WTC11 (cell line): ENCODE results near the gene SLC43A3. TPM values are rescaled to one million over a fixed set of nuclear protein-coding genes. Genes with fewer than 3 reads are reported as not detected.
"Not testable (repeated sequence)": the region's sequence is repeated elsewhere in the genome, so short reads cannot be mapped to it uniquely, and the experiment has no call there.

ENCODE experiments used
- ATAC-seq: fragments of 200-7000 bp; cut with Tn5 transposase; 2 replicates; pipeline ENCODE4 v1.10.0; 2021; ENCODE audit warnings: mild to moderate bottlenecking, moderate library complexity
- CTCF ChIA-PET: fragments of 300-600 bp; sonication (Branson Sonifier 250); formaldehyde crosslinking; loops from one replicate; lab custom pipeline; 2021; ENCODE audit warnings: antibody characterized with exemption; lab: Charles Lee
- POLR2A ChIA-PET: fragments of 350-600 bp; sonication (Branson Sonifier 250); formaldehyde crosslinking; loops from one replicate; lab custom pipeline; 2021; ENCODE audit warnings: antibody characterized with exemption; lab: Charles Lee
- DNase-seq: peaks from one replicate; pipeline ENCODE4 v3.0.0; 2021; ENCODE audit warnings: low spot score
- H3K27ac Mint-ChIP-seq: 2 replicates; pipeline ENCODE4 v1.8.0; 2021; ENCODE audit warnings: mixed read lengths
- H3K27me3 Mint-ChIP-seq: 2 replicates; pipeline ENCODE4 v1.8.0; 2021; ENCODE audit warnings: low read depth, mild to moderate bottlenecking, moderate library complexity, mixed read lengths
- H3K36me3 Mint-ChIP-seq: 2 replicates; pipeline ENCODE4 v1.8.0; 2021; ENCODE audit warnings: mixed read lengths
- H3K4me1 Mint-ChIP-seq: 2 replicates; pipeline ENCODE4 v1.8.0; 2022; ENCODE audit warnings: mixed read lengths
- H3K4me3 Mint-ChIP-seq: 2 replicates; pipeline ENCODE4 v1.8.0; 2021; ENCODE audit warnings: mild to moderate bottlenecking, moderate library complexity, mixed read lengths
- H3K9me3 Mint-ChIP-seq: 2 replicates; pipeline ENCODE4 v1.8.0; 2021; ENCODE audit warnings: mixed read lengths
- CREM ChIP-seq: sonication (generic); formaldehyde crosslinking; IDR thresholded peaks from 2 replicates; pipeline ENCODE4 v1.8.1; 2022; ENCODE audit warnings: mild to moderate bottlenecking, missing genetic modification reagents, moderate library complexity
- JAZF1 ChIP-seq: fragments of 250-450 bp; sonication (Bioruptor Pico); IDR thresholded peaks from 2 replicates; pipeline ENCODE4 v1.9.0; 2021; ENCODE audit warnings: moderate library complexity, mild to moderate bottlenecking, inconsistent platforms
- RELA ChIP-seq: sonication (generic); formaldehyde crosslinking; IDR thresholded peaks from 2 replicates; pipeline ENCODE4 v1.8.1; 2022; ENCODE audit warnings: missing genetic modification reagents, mild to moderate bottlenecking, borderline replicate concordance
- SOX15 ChIP-seq: fragments of 250-450 bp; sonication (Bioruptor Pico); IDR thresholded peaks from 2 replicates; pipeline ENCODE4 v1.9.0; 2021; ENCODE audit warnings: mild to moderate bottlenecking
- ZBTB21 ChIP-seq: sonication (generic); formaldehyde crosslinking; IDR thresholded peaks from 2 replicates; pipeline ENCODE4 v1.8.1; 2023; ENCODE audit warnings: mild to moderate bottlenecking, missing genetic modification reagents, borderline replicate concordance
- ZNF138 ChIP-seq: sonication (generic); formaldehyde crosslinking; conservative IDR thresholded peaks from 2 replicates; pipeline ENCODE4 v1.8.1; 2022; ENCODE audit warnings: mild to moderate bottlenecking, moderate library complexity, missing genetic modification reagents
- ZNF263 ChIP-seq: sonication (generic); formaldehyde crosslinking; IDR thresholded peaks from 2 replicates; pipeline ENCODE4 v1.8.1; 2022; ENCODE audit warnings: low read depth, mild to moderate bottlenecking, moderate library complexity, missing genetic modification reagents
- ZNF423 ChIP-seq: fragments of 250-450 bp; sonication (Bioruptor Pico); IDR thresholded peaks from 2 replicates; pipeline ENCODE4 v2.1.2; 2022; ENCODE audit warnings: mild to moderate bottlenecking, moderate library complexity
- ZNF532 ChIP-seq: fragments of 250-450 bp; sonication (Bioruptor Pico); IDR thresholded peaks from 2 replicates; pipeline ENCODE4 v1.9.0; 2021; ENCODE audit warnings: mild to moderate bottlenecking, borderline replicate concordance
- ZNF671 ChIP-seq: fragments of 250-450 bp; sonication (Bioruptor Pico); IDR thresholded peaks from 2 replicates; pipeline ENCODE4 v1.8.0; 2021; ENCODE audit warnings: mild to moderate bottlenecking
- total RNA-seq: library from RNA; stranded (reverse); gene quantifications from 3 replicates; pipeline ENCODE4 v1.2.3, GENCODE V29; 2021
- TF ChIP-seq, protein P1 (sequence below): sonication (generic); formaldehyde crosslinking; IDR thresholded peaks from 2 replicates; pipeline ENCODE4 v1.8.1; 2023; ENCODE audit warnings: mild to moderate bottlenecking, missing genetic modification reagents
- TF ChIP-seq, protein P2 (sequence below): fragments of 250-450 bp; sonication (Bioruptor Pico); conservative IDR thresholded peaks from 2 replicates; pipeline ENCODE4 v1.9.0; 2021; ENCODE audit warnings: mild to moderate bottlenecking
- TF ChIP-seq, protein P3 (sequence below): sonication (generic); formaldehyde crosslinking; IDR thresholded peaks from 2 replicates; pipeline ENCODE4 v1.8.0; 2023; ENCODE audit warnings: missing genetic modification reagents
- TF ChIP-seq, protein P4 (sequence below): fragments of 250-450 bp; sonication (Bioruptor Pico); IDR thresholded peaks from 2 replicates; pipeline ENCODE4 v1.9.0; 2021; ENCODE audit warnings: mild to moderate bottlenecking
- TF ChIP-seq, protein P5 (sequence below): sonication (generic); formaldehyde crosslinking; conservative IDR thresholded peaks from 2 replicates; pipeline ENCODE4 v1.8.1; 2022; ENCODE audit warnings: mild to moderate bottlenecking, missing genetic modification reagents

The SLC43A3 gene
- total RNA-seq, 1 experiment from 2014 or later: 22.6 TPM

DNA sequence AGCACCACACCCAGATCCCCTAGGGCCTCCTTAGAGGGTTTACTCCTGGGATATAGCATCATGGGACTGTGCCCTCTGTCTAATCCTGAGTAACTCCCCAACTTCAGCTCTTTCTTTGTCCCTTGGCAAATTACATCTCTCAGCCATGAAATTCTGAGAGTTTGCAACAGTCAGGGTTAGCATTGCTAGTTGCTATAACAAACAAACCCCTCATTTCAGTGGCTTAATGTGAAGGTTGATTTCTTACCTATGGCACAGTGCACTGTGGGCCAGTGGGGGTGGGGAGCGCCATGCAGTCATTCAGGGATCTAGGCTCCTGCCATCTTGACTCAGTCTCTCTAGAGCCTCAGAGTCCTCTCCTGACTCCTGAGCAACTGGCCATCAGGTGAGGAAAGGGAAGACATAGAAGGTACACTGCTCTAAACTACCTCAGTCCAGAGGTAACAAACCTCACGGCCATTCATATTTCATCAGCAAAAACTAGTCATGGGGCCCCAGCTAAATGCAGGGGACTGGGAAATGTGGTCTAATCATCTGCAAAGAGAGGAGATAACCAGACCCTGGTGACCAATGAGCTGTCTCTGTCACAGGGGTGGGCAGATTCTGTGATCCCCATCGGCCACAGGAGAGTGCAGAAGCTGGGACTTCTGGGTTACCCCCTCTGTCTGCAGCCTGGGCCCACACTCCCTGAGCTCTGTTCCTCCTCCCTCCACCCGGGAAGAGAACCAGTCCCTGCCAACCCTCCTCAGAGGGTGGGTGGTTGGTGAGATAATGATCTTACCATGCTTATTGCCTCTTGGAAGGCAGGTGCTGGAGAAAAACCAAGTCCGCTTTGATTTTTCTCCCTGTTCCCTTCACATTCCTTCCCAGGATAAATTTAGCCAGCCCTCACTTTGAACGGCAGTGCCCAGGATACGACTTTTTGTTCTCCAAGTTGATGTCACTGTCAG lies 63.5 kb downstream of the SLC43A3 start (continued):
- TF ChIP-seq ZNF532 (CRISPR knock-in tag): no peak
- TF ChIP-seq ZNF138 (CRISPR knock-in tag): no peak
- no peak for TF ChIP-seq JAZF1
- no peak for TF ChIP-seq SOX15

DNA sequence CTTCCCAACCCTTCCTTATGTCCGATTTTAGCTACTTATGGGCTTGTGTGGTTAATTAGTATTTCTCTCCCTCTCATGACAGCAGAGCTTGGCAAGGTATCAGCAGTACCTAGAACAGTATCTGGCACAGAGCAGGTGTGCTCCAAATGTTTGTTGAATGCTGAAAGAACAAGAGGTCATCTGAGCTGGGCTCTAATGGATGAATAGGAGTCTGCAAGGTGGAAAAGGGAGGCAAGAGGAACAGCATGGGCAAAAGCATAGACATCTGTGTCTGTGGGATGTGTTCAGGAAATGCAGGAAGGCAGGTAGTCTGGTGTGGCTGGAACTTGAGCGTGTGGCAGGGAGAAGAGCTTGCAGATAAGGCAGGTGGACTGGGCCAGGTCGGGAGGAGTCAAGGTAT lies 65.0 kb downstream of the SLC43A3 start:
- Mint-ChIP-seq H3K27me3 (peaks cover 11% of the 10 kb centered on the region; the same call in 1 of the 2 replicates), H3K36me3 (no peaks in the 10 kb centered on the region), H3K4me3 (no peak overlapping the region), H3K4me1 (peaks cover 27% of the 10 kb centered on the region), H3K27ac (no peak overlapping the region), H3K9me3 (peaks cover 4% of the 10 kb centered on the region; the same call in 1 of the 2 replicates)
- ATAC-seq: no peak
- POLR2A ChIA-PET: no interaction called here
- no peak for TF ChIP-seq ZNF423 (CRISPR knock-in tag)
- TF ChIP-seq, protein P1, sequence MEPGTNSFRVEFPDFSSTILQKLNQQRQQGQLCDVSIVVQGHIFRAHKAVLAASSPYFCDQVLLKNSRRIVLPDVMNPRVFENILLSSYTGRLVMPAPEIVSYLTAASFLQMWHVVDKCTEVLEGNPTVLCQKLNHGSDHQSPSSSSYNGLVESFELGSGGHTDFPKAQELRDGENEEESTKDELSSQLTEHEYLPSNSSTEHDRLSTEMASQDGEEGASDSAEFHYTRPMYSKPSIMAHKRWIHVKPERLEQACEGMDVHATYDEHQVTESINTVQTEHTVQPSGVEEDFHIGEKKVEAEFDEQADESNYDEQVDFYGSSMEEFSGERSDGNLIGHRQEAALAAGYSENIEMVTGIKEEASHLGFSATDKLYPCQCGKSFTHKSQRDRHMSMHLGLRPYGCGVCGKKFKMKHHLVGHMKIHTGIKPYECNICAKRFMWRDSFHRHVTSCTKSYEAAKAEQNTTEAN (CRISPR knock-in tag): no peak
- CTCF ChIA-PET: interaction anchor here (1.5 to 2.6 kb wide), 4 partner anchors 12 to 131 kb away, joined by 5 to 12 read pairs (median 8); partner anchors contain the start of gene PRG3
- no peak for DNase-seq

DNA sequence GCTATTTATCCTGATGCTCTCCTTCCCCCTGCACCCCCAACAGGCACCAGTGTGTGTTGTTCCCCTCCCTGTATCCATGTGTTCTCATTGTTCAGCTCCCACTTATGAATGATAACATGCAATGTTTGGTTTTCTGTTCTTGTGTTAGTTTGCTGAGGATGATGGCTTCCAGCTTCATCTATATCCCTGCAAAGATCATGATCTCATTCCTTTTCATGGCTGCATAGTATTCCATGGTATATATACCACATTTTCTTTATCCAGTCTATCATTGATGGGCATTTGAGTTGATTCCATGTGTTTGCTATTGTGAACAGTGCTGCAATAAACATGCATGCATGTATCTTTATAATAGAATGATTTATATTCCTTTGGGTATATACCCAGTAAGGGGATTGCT lies 65.5 kb downstream of the SLC43A3 start:
- H3K4me3 Mint-ChIP-seq: not testable (repeated sequence)
- CTCF ChIA-PET: interaction anchor here (2.5 to 3.9 kb wide), 3 partner anchors 11 to 132 kb away, joined by 8 to 13 read pairs (median 12); no protein-coding TSS in a partner anchor

GRCh38 chr11:57360991-57361390 lies 65.9 kb downstream of the SLC43A3 start:
- H3K27me3 Mint-ChIP-seq: peaks cover 11% of the 10 kb centered on the region; the same call in 1 of the 2 replicates
- no peak overlapping the region for H3K27ac Mint-ChIP-seq
- peaks cover 18% of the 10 kb centered on the region for H3K4me1 Mint-ChIP-seq
- ATAC-seq (no peak), DNase-seq (no peak)
- H3K4me3 Mint-ChIP-seq: no peak overlapping the region
- ChIA-PET CTCF (interaction anchor here (2.5 to 3.9 kb wide), 3 partner anchors 11 to 132 kb away, joined by 8 to 15 read pairs (median 13); no protein-coding TSS in a partner anchor), POLR2A (interaction anchor here (0.6 kb wide), 1 partner anchor 1650 kb away, joined by 3 read pairs; no protein-coding TSS in a partner anchor)
- H3K9me3 Mint-ChIP-seq: peaks cover 4% of the 10 kb centered on the region; the same call in 1 of the 2 replicates
- H3K36me3 Mint-ChIP-seq: no peaks in the 10 kb centered on the region
- TF ChIP-seq, protein P2, sequence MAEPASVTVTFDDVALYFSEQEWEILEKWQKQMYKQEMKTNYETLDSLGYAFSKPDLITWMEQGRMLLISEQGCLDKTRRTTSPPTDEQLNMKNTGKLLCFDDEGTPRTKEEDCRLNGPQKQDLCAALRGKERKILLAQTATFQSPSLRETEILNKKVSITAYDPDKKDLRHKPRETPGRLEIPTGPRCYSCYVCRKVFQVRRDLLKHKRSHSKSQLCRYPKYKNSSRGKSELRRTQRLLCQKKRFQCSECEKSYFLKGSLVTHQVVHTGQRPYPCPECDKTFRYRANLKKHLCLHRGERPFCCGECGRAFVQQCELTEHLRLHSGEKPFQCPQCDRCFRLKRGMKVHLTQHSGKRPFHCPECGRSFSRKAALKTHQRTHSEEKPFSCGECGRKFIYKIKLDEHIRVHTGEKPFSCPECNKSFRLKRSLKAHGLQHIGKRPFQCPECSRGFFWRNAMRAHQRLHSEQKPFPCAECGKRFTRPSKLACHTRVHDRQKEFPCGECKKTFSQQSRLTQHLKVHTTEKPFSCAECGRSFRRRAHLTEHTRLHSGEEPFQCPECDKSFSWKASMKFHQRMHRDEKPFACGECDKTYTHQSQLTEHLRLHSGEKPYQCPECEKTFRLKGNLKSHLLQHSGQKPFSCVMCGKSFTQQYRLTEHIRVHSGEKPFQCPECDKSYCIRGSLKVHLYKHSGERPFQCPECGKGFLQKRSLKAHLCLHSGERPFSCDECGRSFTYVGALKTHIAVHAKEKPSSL: no peak
- TF ChIP-seq, protein P3, sequence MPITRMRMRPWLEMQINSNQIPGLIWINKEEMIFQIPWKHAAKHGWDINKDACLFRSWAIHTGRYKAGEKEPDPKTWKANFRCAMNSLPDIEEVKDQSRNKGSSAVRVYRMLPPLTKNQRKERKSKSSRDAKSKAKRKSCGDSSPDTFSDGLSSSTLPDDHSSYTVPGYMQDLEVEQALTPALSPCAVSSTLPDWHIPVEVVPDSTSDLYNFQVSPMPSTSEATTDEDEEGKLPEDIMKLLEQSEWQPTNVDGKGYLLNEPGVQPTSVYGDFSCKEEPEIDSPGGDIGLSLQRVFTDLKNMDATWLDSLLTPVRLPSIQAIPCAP (CRISPR knock-in tag): no peak
- TF ChIP-seq CREM (CRISPR knock-in tag) (no peak), ZNF671 (no peak), ZBTB21 (CRISPR knock-in tag) (no peak), ZNF263 (no peak), RELA (CRISPR knock-in tag) (no peak)
- TF ChIP-seq, protein P4, sequence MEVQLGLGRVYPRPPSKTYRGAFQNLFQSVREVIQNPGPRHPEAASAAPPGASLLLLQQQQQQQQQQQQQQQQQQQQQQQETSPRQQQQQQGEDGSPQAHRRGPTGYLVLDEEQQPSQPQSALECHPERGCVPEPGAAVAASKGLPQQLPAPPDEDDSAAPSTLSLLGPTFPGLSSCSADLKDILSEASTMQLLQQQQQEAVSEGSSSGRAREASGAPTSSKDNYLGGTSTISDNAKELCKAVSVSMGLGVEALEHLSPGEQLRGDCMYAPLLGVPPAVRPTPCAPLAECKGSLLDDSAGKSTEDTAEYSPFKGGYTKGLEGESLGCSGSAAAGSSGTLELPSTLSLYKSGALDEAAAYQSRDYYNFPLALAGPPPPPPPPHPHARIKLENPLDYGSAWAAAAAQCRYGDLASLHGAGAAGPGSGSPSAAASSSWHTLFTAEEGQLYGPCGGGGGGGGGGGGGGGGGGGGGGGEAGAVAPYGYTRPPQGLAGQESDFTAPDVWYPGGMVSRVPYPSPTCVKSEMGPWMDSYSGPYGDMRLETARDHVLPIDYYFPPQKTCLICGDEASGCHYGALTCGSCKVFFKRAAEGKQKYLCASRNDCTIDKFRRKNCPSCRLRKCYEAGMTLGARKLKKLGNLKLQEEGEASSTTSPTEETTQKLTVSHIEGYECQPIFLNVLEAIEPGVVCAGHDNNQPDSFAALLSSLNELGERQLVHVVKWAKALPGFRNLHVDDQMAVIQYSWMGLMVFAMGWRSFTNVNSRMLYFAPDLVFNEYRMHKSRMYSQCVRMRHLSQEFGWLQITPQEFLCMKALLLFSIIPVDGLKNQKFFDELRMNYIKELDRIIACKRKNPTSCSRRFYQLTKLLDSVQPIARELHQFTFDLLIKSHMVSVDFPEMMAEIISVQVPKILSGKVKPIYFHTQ (CRISPR knock-in tag): no peak
- TF ChIP-seq, protein P5, sequence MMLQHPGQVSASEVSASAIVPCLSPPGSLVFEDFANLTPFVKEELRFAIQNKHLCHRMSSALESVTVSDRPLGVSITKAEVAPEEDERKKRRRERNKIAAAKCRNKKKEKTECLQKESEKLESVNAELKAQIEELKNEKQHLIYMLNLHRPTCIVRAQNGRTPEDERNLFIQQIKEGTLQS (CRISPR knock-in tag): no peak

More for the DNA sequence above, 65.5 kb downstream of the SLC43A3 start:
- H3K36me3 Mint-ChIP-seq, ATAC-seq, H3K27ac Mint-ChIP-seq, POLR2A ChIA-PET, DNase-seq, H3K9me3 Mint-ChIP-seq: not testable (repeated sequence)
- peaks cover 11% of the 10 kb centered on the region; the same call in 1 of the 2 replicates for H3K27me3 Mint-ChIP-seq
- peaks cover 22% of the 10 kb centered on the region for H3K4me1 Mint-ChIP-seq
